ENCODE data around the gene SUSD1.

Gene SUSD1

DNA sequence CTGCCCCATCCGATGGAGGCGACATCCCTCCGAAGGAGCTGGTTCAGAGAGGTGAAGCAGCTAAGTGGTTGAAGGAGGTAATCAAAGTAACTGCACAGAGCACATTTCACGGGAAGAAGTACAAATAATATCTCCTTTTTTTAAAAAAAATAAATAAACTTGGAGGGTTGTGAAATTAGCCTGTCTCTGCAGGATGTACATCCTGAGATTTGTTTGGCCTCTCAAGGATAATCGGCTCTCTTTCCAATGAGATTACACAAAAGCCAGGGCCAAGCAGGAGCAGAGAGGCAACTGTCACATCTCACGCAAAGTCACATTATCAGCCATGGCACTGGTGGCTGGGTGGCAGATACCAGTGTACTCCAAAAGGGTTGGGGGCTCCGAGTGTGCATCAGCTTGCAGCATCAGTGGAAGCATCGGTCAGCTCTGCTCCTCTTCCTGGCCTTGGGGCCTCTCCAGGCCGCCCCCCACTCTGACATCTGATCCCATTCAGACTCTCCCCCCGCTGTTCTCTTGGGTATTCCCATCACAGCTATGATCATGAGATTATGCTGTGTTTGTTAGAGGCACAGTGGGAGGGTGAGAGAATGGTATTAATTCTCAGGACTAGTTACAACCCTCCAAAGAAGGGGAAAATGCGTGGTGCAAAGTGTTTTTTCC, 168.6 kb downstream of the SUSD1 start:
- DNase-seq, result peak; percentile 92

GRCh38 chr9:112005939-112006338, 169.2 kb downstream of the SUSD1 start:
- peak; percentile 80 for DNase-seq

GRCh38 chr9:112003538-112003937, 171.6 kb downstream of the SUSD1 start:
- DNase-seq, result no peak

- peak; percentile 4 for DNase-seq
Observed at GRCh38 chr9:112002847-112003457, 172.1 kb downstream of the SUSD1 start.

DNA sequence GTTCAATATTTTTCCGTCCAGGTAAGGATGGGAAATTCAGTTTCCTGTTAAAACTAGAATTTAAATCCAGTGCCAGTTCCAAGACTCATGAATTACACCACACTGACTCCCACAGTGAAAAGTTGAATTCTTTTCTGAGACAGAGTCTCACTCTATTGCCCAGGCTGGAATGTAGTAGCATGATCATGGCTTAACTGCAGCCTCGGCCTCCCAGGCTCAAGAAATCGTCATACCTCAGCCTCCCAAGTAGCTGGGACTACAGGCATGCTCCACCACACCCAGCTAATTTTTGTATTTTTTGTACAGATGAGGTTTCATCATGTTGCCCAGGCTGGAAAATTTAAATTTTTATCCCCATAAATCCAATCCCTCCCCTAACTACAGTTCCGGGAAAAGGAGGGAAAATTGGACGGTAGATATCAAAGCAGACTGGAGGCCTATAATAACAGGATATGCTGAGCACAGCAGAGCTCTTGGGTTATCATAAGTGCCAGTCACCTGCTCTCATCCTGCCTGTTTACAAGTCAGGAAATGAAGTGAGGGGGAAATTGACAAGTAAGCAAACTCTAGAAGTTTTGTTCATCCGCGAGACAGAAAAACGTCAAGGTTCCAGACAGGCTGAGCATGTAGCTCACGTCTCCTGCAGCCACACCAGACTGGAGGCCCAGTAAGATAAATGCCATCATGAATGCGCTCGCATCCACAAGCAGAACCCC, 172.8 kb downstream of the SUSD1 start:
- DNase-seq, result no peak

DNA sequence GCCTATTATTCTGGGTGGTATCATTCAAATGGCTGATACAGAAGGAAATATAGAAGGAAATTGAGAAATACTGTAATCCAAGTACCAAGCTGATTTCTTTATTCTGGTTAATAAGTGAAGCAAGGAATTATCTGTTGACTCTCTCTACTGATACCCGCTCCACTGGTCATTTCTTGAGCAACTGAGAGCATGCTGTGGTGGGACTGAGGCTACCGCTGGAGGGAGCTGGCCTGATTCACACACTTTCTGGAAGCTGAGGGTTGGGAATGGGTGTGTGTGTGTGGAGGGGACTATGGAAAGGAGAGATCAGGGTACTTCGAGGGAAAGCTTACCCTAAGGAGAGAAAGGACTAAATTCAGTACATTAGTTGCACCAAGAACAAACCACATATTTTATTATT, 174.4 kb downstream of the SUSD1 start:
- DNase-seq, result no peak

DNA sequence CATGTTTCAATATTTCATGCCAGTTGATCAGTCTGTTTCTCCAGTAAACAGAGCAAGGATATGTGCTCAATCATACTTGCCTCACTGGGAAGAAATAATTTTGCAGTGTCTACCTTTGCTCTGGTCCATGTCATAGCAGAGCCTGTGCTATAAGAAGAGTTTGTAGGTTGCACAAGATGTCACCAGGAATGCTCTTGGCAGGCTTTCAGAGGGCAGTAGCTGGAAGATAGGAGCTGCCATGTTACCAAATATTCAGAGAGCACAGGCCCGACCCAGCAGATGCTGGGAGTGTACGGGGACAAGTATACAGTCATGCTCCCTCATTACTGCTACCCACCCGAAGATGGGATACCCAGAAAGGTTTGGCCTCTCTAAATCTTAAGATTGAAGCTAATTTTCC, 175.8 kb downstream of the SUSD1 start:
- DNase-seq, result no peak

DNA sequence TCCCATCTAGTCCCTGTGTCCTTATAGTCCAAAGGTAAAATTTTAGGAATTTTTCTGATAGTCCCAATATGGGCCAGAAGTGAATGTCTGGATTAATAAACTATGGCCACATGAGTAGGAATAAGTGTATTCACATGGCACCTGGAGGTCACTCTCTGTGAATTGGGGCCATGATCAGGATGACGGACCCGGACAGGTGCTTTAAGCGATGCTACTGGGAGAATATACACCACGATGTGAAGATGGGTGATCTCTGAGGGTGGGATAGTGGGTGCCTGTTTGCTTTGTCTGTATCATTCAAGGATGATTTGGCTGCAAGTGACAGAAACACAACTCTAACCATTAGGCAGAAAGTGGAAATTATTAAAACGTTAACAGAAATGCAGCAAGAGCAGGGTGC, 177.3 kb downstream of the SUSD1 start:
- no peak for DNase-seq

GRCh38 chr9:111994831-111995458, 180.2 kb downstream of the SUSD1 start:
- no peak for DNase-seq

DNA sequence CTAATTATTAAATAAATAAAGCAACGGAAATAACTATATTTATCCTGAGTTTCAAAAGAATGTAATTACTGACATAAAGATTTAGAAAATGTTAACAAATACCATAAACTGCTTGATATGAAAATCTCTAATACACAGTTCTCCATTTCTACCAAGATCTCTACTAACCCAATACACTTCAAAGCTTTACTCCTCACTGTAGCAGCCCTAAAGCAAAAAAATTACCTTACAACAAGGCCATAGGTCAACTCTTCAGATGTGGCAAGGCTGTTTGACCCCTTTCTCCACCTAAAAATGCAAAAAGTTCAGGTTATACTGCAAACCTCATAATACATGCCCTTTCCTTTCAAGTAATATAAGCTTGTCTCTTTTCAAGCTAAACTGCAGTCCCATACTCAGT, 181.8 kb downstream of the SUSD1 start:
- DNase-seq, result no peak

- no peak for DNase-seq
Observed at GRCh38 chr9:111992523-111992922, 182.6 kb downstream of the SUSD1 start.

DNA sequence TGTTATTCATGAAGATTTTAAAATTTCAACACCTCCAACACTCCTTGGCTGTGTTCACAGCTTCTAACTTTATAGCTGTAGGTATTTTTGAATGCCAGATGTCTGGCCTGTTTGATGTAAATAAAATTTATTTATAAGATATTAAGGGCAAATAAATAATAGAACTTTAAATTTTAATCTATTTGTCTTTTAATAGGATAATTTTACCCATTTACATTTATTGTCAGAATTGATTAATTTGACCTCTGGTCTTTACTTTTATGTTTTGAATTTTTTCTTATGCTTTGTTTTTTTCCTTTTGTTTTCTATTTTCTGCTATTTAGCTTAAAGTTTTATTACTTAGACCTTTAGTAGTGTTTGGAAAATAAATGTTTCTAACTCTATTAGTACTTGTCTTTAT, 183.9 kb downstream of the SUSD1 start:
- DNase-seq, result no peak
